ENCODE results near the gene MCF2L. TPM values are rescaled to one million over a fixed set of nuclear protein-coding genes. Genes with fewer than 3 reads are reported as not detected.

MCF2L gene
- total and polyA plus RNA-seq, 9 of the 15 experiments (the other 6 are each of a cell fraction or from before 2014, with no cell fraction given) = 0.05 to 0.25 (median 0.18) TPM; not detected in 5

DNA sequence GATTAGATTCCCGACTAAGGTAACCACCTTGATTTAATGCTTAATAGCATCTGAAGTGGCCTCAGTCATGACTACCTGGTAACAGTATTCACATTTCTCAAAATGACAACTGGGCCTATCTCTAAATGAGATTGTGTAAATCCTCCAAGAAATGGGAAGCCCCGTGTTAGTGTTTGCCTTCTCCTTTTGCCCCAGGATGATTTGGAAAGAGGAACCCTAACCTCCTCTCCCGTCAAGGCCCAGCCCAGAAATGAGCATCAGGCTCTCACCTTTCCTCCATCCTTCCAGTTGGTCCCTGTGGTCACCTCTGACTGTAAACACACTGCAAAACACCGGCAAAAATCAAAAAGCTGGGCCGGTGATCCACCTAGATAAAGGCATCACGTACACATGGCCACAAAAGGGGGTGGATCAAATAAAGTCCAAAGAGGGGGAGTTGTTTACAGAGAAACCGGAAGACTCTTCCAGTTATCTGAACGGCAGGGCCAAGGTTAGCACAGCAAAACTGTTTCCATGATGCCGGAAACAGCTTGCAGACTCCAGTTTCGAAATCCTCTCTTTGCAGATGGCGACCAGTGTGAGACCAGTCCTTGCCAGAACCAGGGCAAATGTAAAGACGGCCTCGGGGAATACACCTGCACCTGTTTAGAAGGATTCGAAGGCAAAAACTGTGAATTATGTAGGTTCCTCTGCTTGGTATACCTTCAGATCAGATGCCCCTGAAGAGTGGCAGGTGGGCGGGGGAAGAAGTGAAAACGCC lies 170.0 kb downstream of the MCF2L start (continued):
- TF ChIP-seq, protein P1, sequence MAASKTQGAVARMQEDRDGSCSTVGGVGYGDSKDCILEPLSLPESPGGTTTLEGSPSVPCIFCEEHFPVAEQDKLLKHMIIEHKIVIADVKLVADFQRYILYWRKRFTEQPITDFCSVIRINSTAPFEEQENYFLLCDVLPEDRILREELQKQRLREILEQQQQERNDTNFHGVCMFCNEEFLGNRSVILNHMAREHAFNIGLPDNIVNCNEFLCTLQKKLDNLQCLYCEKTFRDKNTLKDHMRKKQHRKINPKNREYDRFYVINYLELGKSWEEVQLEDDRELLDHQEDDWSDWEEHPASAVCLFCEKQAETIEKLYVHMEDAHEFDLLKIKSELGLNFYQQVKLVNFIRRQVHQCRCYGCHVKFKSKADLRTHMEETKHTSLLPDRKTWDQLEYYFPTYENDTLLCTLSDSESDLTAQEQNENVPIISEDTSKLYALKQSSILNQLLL (CRISPR knock-in tag; IDR thresholded peaks at IDR 0.05; ENCODE audit: borderline replicate concordance) = no peak
- TF ChIP-seq MEF2D (tag; conservative IDR thresholded peaks at IDR 0.05; ENCODE audit: low read depth) (peak; percentile 50; the same call in 1 of the 2 replicates), SMAD4 (CRISPR knock-in tag; conservative IDR thresholded peaks at IDR 0.05) (no peak), SMC3 (conservative IDR thresholded peaks at IDR 0.05; ENCODE audit: insufficient read depth, low read depth, low read length) (no peak), ARID3B (CRISPR knock-in tag; IDR thresholded peaks at IDR 0.05; ENCODE audit: borderline replicate concordance) (no peak), YBX1 (IDR thresholded peaks at IDR 0.05) (no peak), ILK (tag; IDR thresholded peaks at IDR 0.05; ENCODE audit: borderline replicate concordance, low read depth) (no peak), SIX5 (IDR thresholded peaks at IDR 0.05; ENCODE audit: borderline replicate concordance in 1 of 2, insufficient read depth in 1 of 2, low read depth in 1 of 2, low read length in 2 of 2) (no peak), TCF7L2 (IDR thresholded peaks at IDR 0.05; ENCODE audit: low read depth, low read length) (no peak), CEBPB (tag; IDR thresholded peaks at IDR 0.05) (peak; percentile 63), ZBTB49 (CRISPR knock-in tag; IDR thresholded peaks at IDR 0.05; ENCODE audit: borderline replicate concordance) (no peak), ZBTB17 (CRISPR knock-in tag; IDR thresholded peaks at IDR 0.05) (peak; percentile 60; the same call in 1 of the 2 replicates), RBM39 (optimal IDR thresholded peaks at IDR 0.05; ENCODE audit: low read depth, low read length) (no peak), POLR2H (tag; IDR thresholded peaks at IDR 0.05; ENCODE audit: low read depth) (no peak), KLF10 (CRISPR knock-in tag; IDR thresholded peaks at IDR 0.05) (no peak), HMGN3 (IDR thresholded peaks at IDR 0.05; ENCODE audit: borderline replicate concordance, extremely low read depth, insufficient read length, low read depth, low read length) (no peak)
- TF ChIP-seq, protein P2, sequence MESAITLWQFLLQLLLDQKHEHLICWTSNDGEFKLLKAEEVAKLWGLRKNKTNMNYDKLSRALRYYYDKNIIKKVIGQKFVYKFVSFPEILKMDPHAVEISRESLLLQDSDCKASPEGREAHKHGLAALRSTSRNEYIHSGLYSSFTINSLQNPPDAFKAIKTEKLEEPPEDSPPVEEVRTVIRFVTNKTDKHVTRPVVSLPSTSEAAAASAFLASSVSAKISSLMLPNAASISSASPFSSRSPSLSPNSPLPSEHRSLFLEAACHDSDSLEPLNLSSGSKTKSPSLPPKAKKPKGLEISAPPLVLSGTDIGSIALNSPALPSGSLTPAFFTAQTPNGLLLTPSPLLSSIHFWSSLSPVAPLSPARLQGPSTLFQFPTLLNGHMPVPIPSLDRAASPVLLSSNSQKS (CRISPR knock-in tag; IDR thresholded peaks at IDR 0.05) = no peak
- TF ChIP-seq, protein P3, sequence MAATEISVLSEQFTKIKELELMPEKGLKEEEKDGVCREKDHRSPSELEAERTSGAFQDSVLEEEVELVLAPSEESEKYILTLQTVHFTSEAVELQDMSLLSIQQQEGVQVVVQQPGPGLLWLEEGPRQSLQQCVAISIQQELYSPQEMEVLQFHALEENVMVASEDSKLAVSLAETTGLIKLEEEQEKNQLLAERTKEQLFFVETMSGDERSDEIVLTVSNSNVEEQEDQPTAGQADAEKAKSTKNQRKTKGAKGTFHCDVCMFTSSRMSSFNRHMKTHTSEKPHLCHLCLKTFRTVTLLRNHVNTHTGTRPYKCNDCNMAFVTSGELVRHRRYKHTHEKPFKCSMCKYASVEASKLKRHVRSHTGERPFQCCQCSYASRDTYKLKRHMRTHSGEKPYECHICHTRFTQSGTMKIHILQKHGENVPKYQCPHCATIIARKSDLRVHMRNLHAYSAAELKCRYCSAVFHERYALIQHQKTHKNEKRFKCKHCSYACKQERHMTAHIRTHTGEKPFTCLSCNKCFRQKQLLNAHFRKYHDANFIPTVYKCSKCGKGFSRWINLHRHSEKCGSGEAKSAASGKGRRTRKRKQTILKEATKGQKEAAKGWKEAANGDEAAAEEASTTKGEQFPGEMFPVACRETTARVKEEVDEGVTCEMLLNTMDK (IDR thresholded peaks at IDR 0.05; ENCODE audit: borderline replicate concordance, insufficient read depth, low read depth, low read length, poor library complexity, severe bottlenecking) = no peak

All from K562 (cell line).